ENCODE data around the gene STBD1.

GRCh38 chr4:76272073-76272472, 34.5 kb upstream of the STBD1 start:
- TF ChIP-seq CTCF (conservative IDR thresholded peaks at IDR 0.05; ENCODE audit: low read length) (no peak), EZH2phosphoT487 (IDR thresholded peaks at IDR 0.05; ENCODE audit: borderline replicate concordance) (no peak)
